ENCODE results near the gene FGD1. TPM values are rescaled to one million over a fixed set of nuclear protein-coding genes. Genes with fewer than 3 reads are reported as not detected.

Gene FGD1
- total and polyA plus RNA-seq, 2 of the 13 experiments (the other 11 are each of a cell fraction or from before 2014, with no cell fraction given): 0.36 to 0.62 TPM

GRCh38 chrX:54439960-54440871 is 55.8 kb downstream of the FGD1 start, which contains the start of gene TSR2 (continued):
- no peak for TF ChIP-seq MIER3 (CRISPR knock-in tag; IDR thresholded peaks at IDR 0.05; ENCODE audit: borderline replicate concordance)
- peak; percentile 94 for TF ChIP-seq ESRRA (CRISPR knock-in tag; IDR thresholded peaks at IDR 0.05; ENCODE audit: low read depth)
- TF ChIP-seq KLF12 (CRISPR knock-in tag; IDR thresholded peaks at IDR 0.05; ENCODE audit: borderline replicate concordance): no peak
- no peak for TF ChIP-seq ZNF251 (CRISPR knock-in tag; IDR thresholded peaks at IDR 0.05)
- no peak for TF ChIP-seq ZSCAN20 (CRISPR knock-in tag; IDR thresholded peaks at IDR 0.05; ENCODE audit: borderline replicate concordance)
- 0 out of 2 replicates have a peak, but pooled peaks have one; percentile 35 for TF ChIP-seq ZFP82 (CRISPR knock-in tag; IDR thresholded peaks at IDR 0.05; ENCODE audit: borderline replicate concordance)
- TF ChIP-seq NCOA2 (CRISPR knock-in tag; IDR thresholded peaks at IDR 0.05): no peak
- TF ChIP-seq HCFC1 (IDR thresholded peaks at IDR 0.05; ENCODE audit: low read depth, low read length): 0 out of 2 replicates have a peak, but pooled peaks have one; percentile 36
- no peak for TF ChIP-seq SMAD1 (CRISPR knock-in tag; IDR thresholded peaks at IDR 0.05; ENCODE audit: borderline replicate concordance, low read depth)
- TF ChIP-seq ZFY (CRISPR knock-in tag; IDR thresholded peaks at IDR 0.05): peak; percentile 85
- TF ChIP-seq HMG20A (CRISPR knock-in tag; IDR thresholded peaks at IDR 0.05; ENCODE audit: borderline replicate concordance): no peak
- TF ChIP-seq, protein P1, sequence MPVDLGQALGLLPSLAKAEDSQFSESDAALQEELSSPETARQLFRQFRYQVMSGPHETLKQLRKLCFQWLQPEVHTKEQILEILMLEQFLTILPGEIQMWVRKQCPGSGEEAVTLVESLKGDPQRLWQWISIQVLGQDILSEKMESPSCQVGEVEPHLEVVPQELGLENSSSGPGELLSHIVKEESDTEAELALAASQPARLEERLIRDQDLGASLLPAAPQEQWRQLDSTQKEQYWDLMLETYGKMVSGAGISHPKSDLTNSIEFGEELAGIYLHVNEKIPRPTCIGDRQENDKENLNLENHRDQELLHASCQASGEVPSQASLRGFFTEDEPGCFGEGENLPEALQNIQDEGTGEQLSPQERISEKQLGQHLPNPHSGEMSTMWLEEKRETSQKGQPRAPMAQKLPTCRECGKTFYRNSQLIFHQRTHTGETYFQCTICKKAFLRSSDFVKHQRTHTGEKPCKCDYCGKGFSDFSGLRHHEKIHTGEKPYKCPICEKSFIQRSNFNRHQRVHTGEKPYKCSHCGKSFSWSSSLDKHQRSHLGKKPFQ (CRISPR knock-in tag; IDR thresholded peaks at IDR 0.05; ENCODE audit: insufficient replicate concordance): no peak
- no peak for TF ChIP-seq ZNF558 (CRISPR knock-in tag; IDR thresholded peaks at IDR 0.05; ENCODE audit: borderline replicate concordance)
- TF ChIP-seq, protein P2, sequence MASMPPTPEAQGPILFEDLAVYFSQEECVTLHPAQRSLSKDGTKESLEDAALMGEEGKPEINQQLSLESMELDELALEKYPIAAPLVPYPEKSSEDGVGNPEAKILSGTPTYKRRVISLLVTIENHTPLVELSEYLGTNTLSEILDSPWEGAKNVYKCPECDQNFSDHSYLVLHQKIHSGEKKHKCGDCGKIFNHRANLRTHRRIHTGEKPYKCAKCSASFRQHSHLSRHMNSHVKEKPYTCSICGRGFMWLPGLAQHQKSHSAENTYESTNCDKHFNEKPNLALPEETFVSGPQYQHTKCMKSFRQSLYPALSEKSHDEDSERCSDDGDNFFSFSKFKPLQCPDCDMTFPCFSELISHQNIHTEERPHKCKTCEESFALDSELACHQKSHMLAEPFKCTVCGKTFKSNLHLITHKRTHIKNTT (CRISPR knock-in tag; IDR thresholded peaks at IDR 0.05): no peak
- TF ChIP-seq ZNF292 (CRISPR knock-in tag; IDR thresholded peaks at IDR 0.05; ENCODE audit: borderline replicate concordance, low read depth): no peak; the same call in 1 of the 2 replicates
- no peak for TF ChIP-seq FOSL1 (CRISPR knock-in tag; IDR thresholded peaks at IDR 0.05; ENCODE audit: borderline replicate concordance)
- TF ChIP-seq ZNF839 (CRISPR knock-in tag; IDR thresholded peaks at IDR 0.05; ENCODE audit: borderline replicate concordance): no peak
- no peak for TF ChIP-seq ZKSCAN8 (CRISPR knock-in tag; IDR thresholded peaks at IDR 0.05; ENCODE audit: borderline replicate concordance)
- no peak for TF ChIP-seq CCAR2 (optimal IDR thresholded peaks at IDR 0.05; ENCODE audit: low read depth, low read length)
- TF ChIP-seq RBM22 (optimal IDR thresholded peaks at IDR 0.05; ENCODE audit: low read length): no peak
- no peak for TF ChIP-seq PLRG1 (conservative IDR thresholded peaks at IDR 0.05)
- no peak for TF ChIP-seq ZNF510 (CRISPR knock-in tag; IDR thresholded peaks at IDR 0.05; ENCODE audit: low read depth)
- TF ChIP-seq NRL (CRISPR knock-in tag; IDR thresholded peaks at IDR 0.05; ENCODE audit: borderline replicate concordance): no peak
- peak; percentile 78 for TF ChIP-seq GABPB1 (CRISPR knock-in tag; IDR thresholded peaks at IDR 0.05)
- TF ChIP-seq ZFP62 (CRISPR knock-in tag; IDR thresholded peaks at IDR 0.05): no peak
- no peak for TF ChIP-seq DZIP1 (CRISPR knock-in tag; IDR thresholded peaks at IDR 0.05)

Measured in HepG2 (cell line).